Stimulated activated CD8-positive, alpha-beta memory T cell treated with anti-CD3 and anti-CD28 coated beads, Interleukin-4, amount 100 ng/mL, for 48 hours (primary cell): Measurements from ENCODE around the gene FBXW11.
"Not testable (repeated sequence)": the region's sequence is repeated elsewhere in the genome, so short reads cannot be mapped to it uniquely, and the experiment has no call there.

Experiments used
- DNase-seq: peaks from one replicate; pipeline ENCODE4 v3.0.0-alpha.2; 2020

Gene FBXW11

GRCh38 chr5:171906703-171907590 lies 99.5 kb downstream of the FBXW11 start:
- DNase-seq, result no peak

GRCh38 chr5:171906066-171906570 lies 100.3 kb downstream of the FBXW11 start:
- DNase-seq, result no peak

GRCh38 chr5:171904886-171905285 lies 101.6 kb downstream of the FBXW11 start:
- no peak for DNase-seq

- DNase-seq, result no peak
Observed at GRCh38 chr5:171901764-171902163, 104.7 kb downstream of the FBXW11 start.

- no peak for DNase-seq
Observed at GRCh38 chr5:171899792-171900191, 106.6 kb downstream of the FBXW11 start.

- no peak for DNase-seq
Observed at GRCh38 chr5:171898879-171899278, 107.6 kb downstream of the FBXW11 start.

- DNase-seq, result no peak
Observed at GRCh38 chr5:171898386-171898785, 108.1 kb downstream of the FBXW11 start.

GRCh38 chr5:171897231-171897630 lies 109.2 kb downstream of the FBXW11 start:
- peak; percentile 31 for DNase-seq

- no peak for DNase-seq
Observed at GRCh38 chr5:171895081-171895480, 111.4 kb downstream of the FBXW11 start.

- no peak for DNase-seq
Observed at GRCh38 chr5:171893290-171893886, 113.0 kb downstream of the FBXW11 start.

GRCh38 chr5:171891595-171891994 lies 114.8 kb downstream of the FBXW11 start:
- DNase-seq, result no peak

GRCh38 chr5:171891150-171891549 lies 115.3 kb downstream of the FBXW11 start:
- DNase-seq, result no peak

- DNase-seq, result no peak
Observed at GRCh38 chr5:171888051-171888481, 118.4 kb downstream of the FBXW11 start.

- not testable (repeated sequence) for DNase-seq
Observed at GRCh38 chr5:171886037-171886436, 120.4 kb downstream of the FBXW11 start.

- DNase-seq, result no peak
Observed at GRCh38 chr5:171882118-171882517, 124.3 kb downstream of the FBXW11 start.

- no peak for DNase-seq
Observed at GRCh38 chr5:171874234-171874633, 132.2 kb downstream of the FBXW11 start.

- no peak for DNase-seq
Observed at GRCh38 chr5:171872666-171873065, 133.8 kb downstream of the FBXW11 start.

- no peak for DNase-seq
Observed at GRCh38 chr5:171871711-171872110, 134.7 kb downstream of the FBXW11 start.

- DNase-seq, result no peak
Observed at GRCh38 chr5:171869956-171870355, 136.5 kb downstream of the FBXW11 start.

GRCh38 chr5:171868236-171868635 lies 138.2 kb downstream of the FBXW11 start:
- no peak for DNase-seq

- no peak for DNase-seq
Observed at GRCh38 chr5:171867786-171868185, 138.7 kb downstream of the FBXW11 start.

GRCh38 chr5:171865471-171865870 lies 141.0 kb downstream of the FBXW11 start:
- no peak for DNase-seq

- no peak for DNase-seq
Observed at GRCh38 chr5:171863935-171864334, 142.5 kb downstream of the FBXW11 start.

GRCh38 chr5:171862624-171863023 lies 143.8 kb downstream of the FBXW11 start:
- no peak for DNase-seq
